CD4-positive, alpha-beta memory T cell (primary cell): ENCODE measurements around the gene RGS1. TPM values are rescaled to one million over a fixed set of nuclear protein-coding genes. Genes with fewer than 3 reads are reported as not detected.

Experiments used
- CTCF ChIA-PET: fragments of 350-600 bp; sonication (Branson Sonifier 250); formaldehyde crosslinking; loops from one replicate; lab custom pipeline; 2021; ENCODE audit warnings: inconsistent platforms; ENCODE audit not compliant: partially characterized antibody; lab: Charles Lee
- POLR2A ChIA-PET: fragments of 350-600 bp; sonication (Branson Sonifier 250); formaldehyde crosslinking; loops from one replicate; lab custom pipeline; 2021; ENCODE audit not compliant: partially characterized antibody; lab: Charles Lee
- DNase-seq, 5 donors: peaks; one replicate each; pipeline versions ENCODE4 v3.0.0 to v3.0.0-alpha.2; 2020 to 2022; ENCODE audit warnings: mixed read lengths in 1 of 5
- H3K27ac ChIP-seq: one replicate; pipeline ENCODE4 v1.7.0; 2013; ENCODE audit warnings: low read depth, low read length
- H3K27me3 ChIP-seq: 2 replicates; pipeline ENCODE4 v1.7.0; 2013; ENCODE audit warnings: mild to moderate bottlenecking, low read length, moderate library complexity; ENCODE audit not compliant: insufficient read depth
- H3K36me3 ChIP-seq: 2 replicates; pipeline ENCODE4 v1.7.0; 2013; ENCODE audit warnings: mild to moderate bottlenecking, low read length, moderate library complexity; ENCODE audit not compliant: insufficient read depth
- H3K4me1 ChIP-seq: 2 replicates; pipeline ENCODE4 v1.7.0; 2013; ENCODE audit warnings: mild to moderate bottlenecking, low read length, moderate library complexity; ENCODE audit not compliant: insufficient read depth
- H3K4me3 ChIP-seq, 2 donors: one replicate each; pipeline ENCODE4 v1.7.0; 2013; ENCODE audit warnings: low read length in 2 of 2, mild to moderate bottlenecking in 1 of 2
- H3K9me3 ChIP-seq, 2 donors: one replicate each; pipeline ENCODE4 v1.7.0; 2013; ENCODE audit warnings: low read length in 2 of 2, control low read depth in 1 of 2; ENCODE audit not compliant: control insufficient read depth in 1 of 2
- H3K27ac Mint-ChIP-seq, 7 donors: one replicate each; pipeline ENCODE4 v1.8.0; 2020 to 2021; ENCODE audit warnings: mixed read lengths in 7 of 7, mild to moderate bottlenecking in 6 of 7, inconsistent platforms in 3 of 7, moderate library complexity in 3 of 7
- H3K27me3 Mint-ChIP-seq, 2 donors: one replicate each; pipeline ENCODE4 v1.8.0; 2020 to 2021; ENCODE audit warnings: mixed read lengths in 2 of 2
- H3K36me3 Mint-ChIP-seq, 2 donors: one replicate each; pipeline ENCODE4 v1.8.0; 2020 to 2021; ENCODE audit warnings: mixed read lengths in 2 of 2, inconsistent platforms in 1 of 2, mild to moderate bottlenecking in 1 of 2
- H3K4me1 Mint-ChIP-seq, 4 donors: one replicate each; pipeline ENCODE4 v1.8.0; 2020 to 2021; ENCODE audit warnings: mixed read lengths in 4 of 4, mild to moderate bottlenecking in 1 of 4
- H3K4me3 Mint-ChIP-seq, 8 donors: one replicate each; pipeline ENCODE4 v1.8.0; 2020 to 2021; ENCODE audit warnings: mixed read lengths in 8 of 8, mild to moderate bottlenecking in 7 of 8, moderate library complexity in 6 of 8, inconsistent platforms in 3 of 8
- H3K9me3 Mint-ChIP-seq, 8 donors: one replicate each; pipeline ENCODE4 v1.8.0; 2020 to 2021; ENCODE audit warnings: mixed read lengths in 8 of 8, mild to moderate bottlenecking in 5 of 8, inconsistent platforms in 3 of 8, moderate library complexity in 1 of 8
- intact Hi-C: fragments of 100-400 bp; cut with micrococcal nuclease; formaldehyde crosslinking; loops from one replicate; pipeline ENCODE4 v1.15.1; 2023
- polyA plus RNA-seq, 2 donors: library from polyadenylated mRNA; unstranded; fragments of 300-500 nt; fragmentation: Illumina TruSeq; gene quantifications; one replicate each; pipeline ENCODE4 v1.2.3, GENCODE V29; 2021
- total RNA-seq, 2 experiments: library from RNA; stranded (reverse); gene quantifications; one replicate each; pipeline ENCODE4 v1.2.3, GENCODE V29; 2021

The RGS1 gene
- total and polyA plus RNA-seq, 4 experiments from 2014 or later: 9.9 to 120 (median 14.8) TPM

GRCh38 chr1:192602757-192603156, 27.2 kb downstream of the RGS1 start:
- no peak overlapping the region for H3K27ac Mint-ChIP-seq
- peaks cover 0 to 13% (median 5%) of the 10 kb centered on the region in 4 donors for H3K4me1 Mint-ChIP-seq
- Histone ChIP-seq H3K4me3 (no peak overlapping the region), H3K27ac (no peak overlapping the region), H3K36me3 (no peaks in the 10 kb centered on the region), H3K9me3 (no peaks in the 10 kb centered on the region), H3K4me1 (no peaks in the 10 kb centered on the region), H3K27me3 (no peaks in the 10 kb centered on the region)
- no peaks in the 10 kb centered on the region for H3K9me3 Mint-ChIP-seq
- ChIA-PET POLR2A (no interaction called here), CTCF (interaction anchor here (1.0 to 3.2 kb wide), 3 partner anchors 23 to 128 kb away, joined by 3 to 16 read pairs (median 9); no protein-coding TSS in a partner anchor)
- H3K27me3 Mint-ChIP-seq: no peaks in the 10 kb centered on the region
- no peaks in the 10 kb centered on the region for H3K36me3 Mint-ChIP-seq
- intact Hi-C loops: loop anchor here (10.0 kb wide), 2 partner anchors 202 to 412 kb away; partner anchors contain the start of gene RGS2
- no peak for DNase-seq
- no peak overlapping the region for H3K4me3 Mint-ChIP-seq

GRCh38 chr1:192603218-192603787, 27.7 kb downstream of the RGS1 start:
- H3K9me3 ChIP-seq: no peaks in the 10 kb centered on the region
- ChIA-PET POLR2A (no interaction called here), CTCF (interaction anchor here (1.0 to 3.2 kb wide), 3 partner anchors 24 to 129 kb away, joined by 3 to 16 read pairs (median 9); no protein-coding TSS in a partner anchor)
- no peaks in the 10 kb centered on the region for H3K27me3 ChIP-seq
- Mint-ChIP-seq H3K9me3 (no peaks in the 10 kb centered on the region), H3K27me3 (no peaks in the 10 kb centered on the region), H3K27ac (no peak overlapping the region), H3K4me1 (peaks cover 0 to 16% (median 5%) of the 10 kb centered on the region in 4 donors), H3K36me3 (no peaks in the 10 kb centered on the region), H3K4me3 (no peak overlapping the region)
- no peak overlapping the region for H3K27ac ChIP-seq
- H3K4me1 ChIP-seq: peaks cover under 1% of the 10 kb centered on the region
- H3K36me3 ChIP-seq: no peaks in the 10 kb centered on the region
- H3K4me3 ChIP-seq: no peak overlapping the region
- intact Hi-C loops: loop anchor here (10.0 kb wide), 2 partner anchors 201 to 411 kb away; partner anchors contain the start of gene RGS2
- no peak for DNase-seq

GRCh38 chr1:192604979-192605620, 29.5 kb downstream of the RGS1 start:
- POLR2A ChIA-PET: no interaction called here

GRCh38 chr1:192608671-192609070, 33.1 kb downstream of the RGS1 start:
- Mint-ChIP-seq H3K36me3 (no peaks in the 10 kb centered on the region), H3K27ac (peak overlapping the region; percentile 6 to 90 (median 82)), H3K27me3 (no peaks in the 10 kb centered on the region), H3K9me3 (no peaks in the 10 kb centered on the region), H3K4me1 (peaks cover 12 to 19% (median 15%) of the 10 kb centered on the region in 4 donors), H3K4me3 (peak overlapping the region in 3 of 8 donors; percentile 71 to 76 (median 76))
- ChIA-PET POLR2A (interaction anchor here (1.0 to 1.5 kb wide), 4 partner anchors 29 to 131 kb away, joined by 3 to 4 read pairs (median 4); no protein-coding TSS in a partner anchor), CTCF (interaction anchor here (0.9 to 3.8 kb wide), 11 partner anchors 8 to 411 kb away, joined by 3 to 76 read pairs (median 4); no protein-coding TSS in a partner anchor)
- no peaks in the 10 kb centered on the region for H3K9me3 ChIP-seq
- no peaks in the 10 kb centered on the region for H3K27me3 ChIP-seq
- no peaks in the 10 kb centered on the region for H3K36me3 ChIP-seq
- intact Hi-C loops: loop anchor here (1.0 to 10.0 kb wide), 3 partner anchors 131 to 406 kb away; partner anchors contain the start of gene RGS2
- peak overlapping the region; percentile 0 for H3K27ac ChIP-seq
- no peak for DNase-seq
- no peak overlapping the region for H3K4me3 ChIP-seq
- peaks cover 15% of the 10 kb centered on the region for H3K4me1 ChIP-seq

More at GRCh38 chr1:192604979-192605620, 29.5 kb downstream of the RGS1 start:
- no peak overlapping the region for H3K27ac ChIP-seq
- no peaks in the 10 kb centered on the region for H3K27me3 Mint-ChIP-seq
- H3K27me3 ChIP-seq: no peaks in the 10 kb centered on the region
- peaks cover 15% of the 10 kb centered on the region for H3K4me1 ChIP-seq
- CTCF ChIA-PET: interaction anchor here (0.7 kb wide), 1 partner anchor 146 kb away, joined by 4 read pairs; no protein-coding TSS in a partner anchor
- peaks cover 16 to 31% (median 18%) of the 10 kb centered on the region in 4 donors for H3K4me1 Mint-ChIP-seq
- no peaks in the 10 kb centered on the region for H3K36me3 ChIP-seq
- intact Hi-C loops: loop anchor here (10.0 kb wide), 2 partner anchors 200 to 410 kb away; partner anchors contain the start of gene RGS2
- no peaks in the 10 kb centered on the region for H3K9me3 ChIP-seq
- DNase-seq: no peak
- H3K4me3 Mint-ChIP-seq: no peak overlapping the region
- H3K9me3 Mint-ChIP-seq: no peaks in the 10 kb centered on the region
- H3K27ac Mint-ChIP-seq: no peak overlapping the region
- no peaks in the 10 kb centered on the region for H3K36me3 Mint-ChIP-seq
- H3K4me3 ChIP-seq: no peak overlapping the region

- intact Hi-C loops: loop anchor here (1.0 to 10.0 kb wide), 4 partner anchors 29 to 405 kb away; partner anchors contain the start of gene RGS2
- Mint-ChIP-seq H3K27me3 (no peaks in the 10 kb centered on the region), H3K27ac (peak overlapping the region; percentile 6 to 90 (median 85)), H3K4me1 (peaks cover 12 to 18% (median 15%) of the 10 kb centered on the region in 4 donors), H3K36me3 (no peaks in the 10 kb centered on the region), H3K9me3 (no peaks in the 10 kb centered on the region), H3K4me3 (peak overlapping the region; percentile 33 to 76 (median 66))
- Histone ChIP-seq H3K27ac (peak overlapping the region; percentile 0), H3K4me1 (peaks cover 15% of the 10 kb centered on the region), H3K27me3 (no peaks in the 10 kb centered on the region), H3K9me3 (no peaks in the 10 kb centered on the region), H3K36me3 (no peaks in the 10 kb centered on the region), H3K4me3 (no peak overlapping the region)
- peak; percentile 55 to 79 (median 71) for DNase-seq
- ChIA-PET POLR2A (interaction anchor here (1.0 to 1.5 kb wide), 6 partner anchors 10 to 136 kb away, joined by 3 to 4 read pairs (median 4); no protein-coding TSS in a partner anchor), CTCF (interaction anchor here (0.9 to 7.4 kb wide), 11 partner anchors 29 to 410 kb away, joined by 3 to 155 read pairs (median 6); no protein-coding TSS in a partner anchor)
Observed at GRCh38 chr1:192609110-192610079, 33.8 kb downstream of the RGS1 start.

GRCh38 chr1:192610112-192610889, 34.7 kb downstream of the RGS1 start:
- H3K9me3 Mint-ChIP-seq: no peaks in the 10 kb centered on the region
- DNase-seq: peak in 4 of 5 donors; percentile 16 to 42 (median 35)
- Histone ChIP-seq H3K36me3 (no peaks in the 10 kb centered on the region), H3K9me3 (no peaks in the 10 kb centered on the region), H3K27ac (no peak overlapping the region), H3K27me3 (no peaks in the 10 kb centered on the region), H3K4me3 (no peak overlapping the region), H3K4me1 (peaks cover 15% of the 10 kb centered on the region)
- no peaks in the 10 kb centered on the region for H3K36me3 Mint-ChIP-seq
- H3K27ac Mint-ChIP-seq: no peak overlapping the region
- H3K4me3 Mint-ChIP-seq: no peak overlapping the region
- CTCF ChIA-PET: interaction anchor here (0.8 to 7.4 kb wide), 8 partner anchors 17 to 422 kb away, joined by 3 to 155 read pairs (median 4); no protein-coding TSS in a partner anchor
- intact Hi-C loops: loop anchor here (1.0 kb wide), 1 partner anchor 30 kb away; no protein-coding TSS in a partner anchor
- POLR2A ChIA-PET: interaction anchor here (1.4 to 1.5 kb wide), 2 partner anchors 11 to 136 kb away, joined by 4 read pairs; no protein-coding TSS in a partner anchor
- peaks cover 12 to 18% (median 15%) of the 10 kb centered on the region in 4 donors for H3K4me1 Mint-ChIP-seq
- no peaks in the 10 kb centered on the region for H3K27me3 Mint-ChIP-seq
